Breast epithelium (tissue), 3 donors: ENCODE results near the gene TNK2.

Experiments
- CTCF ChIP-seq, 3 donors: fragments of 450-650 bp; IDR thresholded peaks; one replicate each; pipeline ENCODE4 v1.5.1; 2016 to 2017; ENCODE audit warnings: antibody characterized with exemption in 3 of 3, mild to moderate bottlenecking in 3 of 3, moderate library complexity in 3 of 3
- POLR2AphosphoS5 ChIP-seq, 3 donors: sonication (generic); formaldehyde crosslinking; IDR thresholded peaks; one replicate each; pipeline ENCODE4 v1.6.1; 2017; ENCODE audit warnings: antibody characterized with exemption in 3 of 3

GRCh38 chr3:195839260-195840010 lies 68.9 kb downstream of the TNK2 start:
- TF ChIP-seq CTCF (IDR thresholded peaks at IDR 0.05) = no peak
- no peak for TF ChIP-seq POLR2AphosphoS5 (IDR thresholded peaks at IDR 0.05)
